Liver (tissue), 3 donors: ENCODE data around the gene SYT14.

ENCODE experiments used
- EGR1 ChIP-seq, 2 donors: IDR thresholded peaks; 2 replicates each; pipeline ENCODE4 v1.6.1; 2016 to 2018; ENCODE audit warnings: antibody characterized with exemption in 2 of 2, low read depth in 2 of 2
- GABPA ChIP-seq, 2 donors: IDR thresholded peaks in 1 of 2; conservative IDR thresholded peaks in 1 of 2; 2 replicates each; pipeline ENCODE4 v1.6.1; 2016; ENCODE audit warnings: antibody characterized with exemption in 2 of 2, mild to moderate bottlenecking in 1 of 2, moderate library complexity in 1 of 2
- HNF4A ChIP-seq, 2 donors: conservative IDR thresholded peaks; 2 replicates each; pipeline ENCODE4 v1.6.1; 2016; ENCODE audit warnings: antibody characterized with exemption in 2 of 2, mild to moderate bottlenecking in 2 of 2
- JUND ChIP-seq, 2 donors: IDR thresholded peaks; 2 replicates each; pipeline ENCODE4 v1.6.1; 2016; ENCODE audit warnings: antibody characterized with exemption in 2 of 2
- RAD21 ChIP-seq, 2 donors: IDR thresholded peaks; 2 replicates each; pipeline ENCODE4 v1.6.1; 2016; ENCODE audit warnings: antibody characterized with exemption in 2 of 2, mild to moderate bottlenecking in 2 of 2
- TAF1 ChIP-seq: conservative IDR thresholded peaks from 2 replicates; pipeline ENCODE4 v1.6.1; 2016; ENCODE audit warnings: antibody characterized with exemption, mild to moderate bottlenecking
- TF ChIP-seq, protein P1 (sequence below): fragments of 150-350 bp; IDR thresholded peaks from 2 replicates; pipeline ENCODE4 v1.5.1; 2017; ENCODE audit warnings: improper control_type of control experiment, low read depth, low read length; ENCODE audit not compliant: missing input control
- TF ChIP-seq, protein P2 (sequence below): IDR thresholded peaks from 2 replicates; pipeline ENCODE4 v1.6.1; 2016; ENCODE audit warnings: antibody characterized with exemption
- TF ChIP-seq, protein P3 (sequence below): IDR thresholded peaks from 2 replicates; pipeline ENCODE4 v1.6.1; 2016; ENCODE audit warnings: antibody characterized with exemption, mild to moderate bottlenecking
- TF ChIP-seq, protein P4 (sequence below): IDR thresholded peaks from 2 replicates; pipeline ENCODE4 v1.6.1; 2016; ENCODE audit warnings: antibody characterized with exemption
- donor health status: healthy.
- donor health status: healthy.

DNA sequence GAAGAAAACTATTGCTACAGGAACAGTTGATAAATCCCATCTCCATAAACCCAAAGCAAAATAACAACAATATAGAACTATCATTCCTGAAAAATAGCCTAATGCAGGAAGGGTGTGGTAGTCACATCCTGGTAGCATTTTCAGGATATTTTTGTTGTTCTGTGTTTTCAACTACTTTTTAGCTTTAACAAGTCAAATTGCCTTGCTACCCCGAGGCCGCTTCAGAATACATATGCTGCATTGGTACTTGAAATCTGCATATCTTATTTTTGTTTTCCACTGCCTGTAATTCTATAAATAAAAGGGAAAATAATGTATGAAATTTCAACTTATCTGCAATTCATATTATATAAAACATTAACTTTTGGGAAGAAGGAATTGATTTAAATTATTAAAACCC lies 36.8 kb upstream of the SYT14 start:
- TF ChIP-seq RAD21 (IDR thresholded peaks at IDR 0.05) (no peak), GABPA (IDR thresholded peaks at IDR 0.05 in 1 of 2, conservative IDR thresholded peaks at IDR 0.05 in 1 of 2) (no peak), HNF4A (conservative IDR thresholded peaks at IDR 0.05) (no peak), TAF1 (no peak), JUND (IDR thresholded peaks at IDR 0.05) (no peak), EGR1 (IDR thresholded peaks at IDR 0.05; ENCODE audit: low read depth in 2 of 2) (no peak)
- TF ChIP-seq, protein P1, sequence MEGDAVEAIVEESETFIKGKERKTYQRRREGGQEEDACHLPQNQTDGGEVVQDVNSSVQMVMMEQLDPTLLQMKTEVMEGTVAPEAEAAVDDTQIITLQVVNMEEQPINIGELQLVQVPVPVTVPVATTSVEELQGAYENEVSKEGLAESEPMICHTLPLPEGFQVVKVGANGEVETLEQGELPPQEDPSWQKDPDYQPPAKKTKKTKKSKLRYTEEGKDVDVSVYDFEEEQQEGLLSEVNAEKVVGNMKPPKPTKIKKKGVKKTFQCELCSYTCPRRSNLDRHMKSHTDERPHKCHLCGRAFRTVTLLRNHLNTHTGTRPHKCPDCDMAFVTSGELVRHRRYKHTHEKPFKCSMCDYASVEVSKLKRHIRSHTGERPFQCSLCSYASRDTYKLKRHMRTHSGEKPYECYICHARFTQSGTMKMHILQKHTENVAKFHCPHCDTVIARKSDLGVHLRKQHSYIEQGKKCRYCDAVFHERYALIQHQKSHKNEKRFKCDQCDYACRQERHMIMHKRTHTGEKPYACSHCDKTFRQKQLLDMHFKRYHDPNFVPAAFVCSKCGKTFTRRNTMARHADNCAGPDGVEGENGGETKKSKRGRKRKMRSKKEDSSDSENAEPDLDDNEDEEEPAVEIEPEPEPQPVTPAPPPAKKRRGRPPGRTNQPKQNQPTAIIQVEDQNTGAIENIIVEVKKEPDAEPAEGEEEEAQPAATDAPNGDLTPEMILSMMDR, result no peak
- TF ChIP-seq, protein P2, sequence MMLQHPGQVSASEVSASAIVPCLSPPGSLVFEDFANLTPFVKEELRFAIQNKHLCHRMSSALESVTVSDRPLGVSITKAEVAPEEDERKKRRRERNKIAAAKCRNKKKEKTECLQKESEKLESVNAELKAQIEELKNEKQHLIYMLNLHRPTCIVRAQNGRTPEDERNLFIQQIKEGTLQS, result no peak
- TF ChIP-seq, protein P3, sequence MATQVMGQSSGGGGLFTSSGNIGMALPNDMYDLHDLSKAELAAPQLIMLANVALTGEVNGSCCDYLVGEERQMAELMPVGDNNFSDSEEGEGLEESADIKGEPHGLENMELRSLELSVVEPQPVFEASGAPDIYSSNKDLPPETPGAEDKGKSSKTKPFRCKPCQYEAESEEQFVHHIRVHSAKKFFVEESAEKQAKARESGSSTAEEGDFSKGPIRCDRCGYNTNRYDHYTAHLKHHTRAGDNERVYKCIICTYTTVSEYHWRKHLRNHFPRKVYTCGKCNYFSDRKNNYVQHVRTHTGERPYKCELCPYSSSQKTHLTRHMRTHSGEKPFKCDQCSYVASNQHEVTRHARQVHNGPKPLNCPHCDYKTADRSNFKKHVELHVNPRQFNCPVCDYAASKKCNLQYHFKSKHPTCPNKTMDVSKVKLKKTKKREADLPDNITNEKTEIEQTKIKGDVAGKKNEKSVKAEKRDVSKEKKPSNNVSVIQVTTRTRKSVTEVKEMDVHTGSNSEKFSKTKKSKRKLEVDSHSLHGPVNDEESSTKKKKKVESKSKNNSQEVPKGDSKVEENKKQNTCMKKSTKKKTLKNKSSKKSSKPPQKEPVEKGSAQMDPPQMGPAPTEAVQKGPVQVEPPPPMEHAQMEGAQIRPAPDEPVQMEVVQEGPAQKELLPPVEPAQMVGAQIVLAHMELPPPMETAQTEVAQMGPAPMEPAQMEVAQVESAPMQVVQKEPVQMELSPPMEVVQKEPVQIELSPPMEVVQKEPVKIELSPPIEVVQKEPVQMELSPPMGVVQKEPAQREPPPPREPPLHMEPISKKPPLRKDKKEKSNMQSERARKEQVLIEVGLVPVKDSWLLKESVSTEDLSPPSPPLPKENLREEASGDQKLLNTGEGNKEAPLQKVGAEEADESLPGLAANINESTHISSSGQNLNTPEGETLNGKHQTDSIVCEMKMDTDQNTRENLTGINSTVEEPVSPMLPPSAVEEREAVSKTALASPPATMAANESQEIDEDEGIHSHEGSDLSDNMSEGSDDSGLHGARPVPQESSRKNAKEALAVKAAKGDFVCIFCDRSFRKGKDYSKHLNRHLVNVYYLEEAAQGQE, result no peak
- TF ChIP-seq, protein P4, sequence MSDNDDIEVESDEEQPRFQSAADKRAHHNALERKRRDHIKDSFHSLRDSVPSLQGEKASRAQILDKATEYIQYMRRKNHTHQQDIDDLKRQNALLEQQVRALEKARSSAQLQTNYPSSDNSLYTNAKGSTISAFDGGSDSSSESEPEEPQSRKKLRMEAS, result no peak
